HL-60 (cell line): Measurements from ENCODE around the gene FLT4.

Experiments used
- DNase-seq, 2 experiments: peaks; one replicate each; pipeline ENCODE4 v3.0.0-alpha.2; 2010 to 2020; ENCODE audit warnings: low read depth in 1 of 2, low spot score in 1 of 2
- H3K27ac ChIP-seq: fragments of 250-450 bp; sonication (Bioruptor Pico); replicated peaks from 2 replicates; pipeline ENCODE4 v1.5.1; 2020; ENCODE audit warnings: mild to moderate bottlenecking, moderate library complexity
- H3K27me3 ChIP-seq: fragments of 250-450 bp; sonication (Bioruptor Pico); 2 replicates; pipeline ENCODE4 v1.5.1; 2021; ENCODE audit warnings: mild to moderate bottlenecking, moderate library complexity; ENCODE audit not compliant: insufficient read depth, poor library complexity, severe bottlenecking
- H3K4me3 ChIP-seq: replicated peaks from 2 replicates; pipeline ENCODE4 v1.5.1; 2011; ENCODE audit warnings: mild to moderate bottlenecking, control low read depth, low read length; ENCODE audit not compliant: insufficient read depth
- CTCF ChIP-seq: IDR thresholded peaks from one replicate; pipeline ENCODE4 v1.5.1; 2011; ENCODE audit warnings: low read length, control low read depth, inconsistent platforms; ENCODE audit not compliant: insufficient read depth
- GABPA ChIP-seq: IDR thresholded peaks from 2 replicates; pipeline ENCODE4 v1.6.1; 2012; ENCODE audit warnings: low read depth
- POLR2AphosphoS5 ChIP-seq: IDR thresholded peaks from 2 replicates; pipeline ENCODE4 v1.6.1; 2012; ENCODE audit warnings: low read depth
- REST ChIP-seq: IDR thresholded peaks from 2 replicates; pipeline ENCODE4 v1.6.1; 2012; ENCODE audit warnings: low read depth; ENCODE audit not compliant: insufficient replicate concordance
- SPI1 ChIP-seq: IDR thresholded peaks from 2 replicates; pipeline ENCODE4 v1.6.1; 2012; ENCODE audit warnings: low read depth, mild to moderate bottlenecking, borderline replicate concordance

The FLT4 gene

GRCh38 chr5:180642181-180642775 lies 7.1 kb downstream of the FLT4 start:
- TF ChIP-seq POLR2AphosphoS5 (no peak), CTCF (no peak), REST (no peak), GABPA (no peak), SPI1 (no peak)
- H3K27ac ChIP-seq: no peak overlapping the region
- peaks cover 15% of the 10 kb centered on the region for H3K27me3 ChIP-seq
- no peak for DNase-seq
- H3K4me3 ChIP-seq: no peak overlapping the region

- TF ChIP-seq POLR2AphosphoS5 (no peak), SPI1 (no peak), GABPA (no peak), CTCF (no peak), REST (no peak)
- no peak for DNase-seq
- H3K27me3 ChIP-seq: peaks cover 10% of the 10 kb centered on the region
- no peak overlapping the region for H3K27ac ChIP-seq
- H3K4me3 ChIP-seq: no peak overlapping the region
Measured at GRCh38 chr5:180641566-180641900, 7.9 kb downstream of the FLT4 start.

GRCh38 chr5:180640861-180641565 lies 8.4 kb downstream of the FLT4 start:
- DNase-seq: no peak
- Histone ChIP-seq H3K27me3 (peaks cover 8% of the 10 kb centered on the region), H3K27ac (no peak overlapping the region), H3K4me3 (no peak overlapping the region)
- no peak for TF ChIP-seq CTCF
- no peak for TF ChIP-seq GABPA
- no peak for TF ChIP-seq SPI1
- no peak for TF ChIP-seq REST
- TF ChIP-seq POLR2AphosphoS5: no peak
